Spleen (tissue), 11 donors: ENCODE results near the gene RENBP. TPM values are rescaled to one million over a fixed set of nuclear protein-coding genes. Genes with fewer than 3 reads are reported as not detected.

ENCODE experiments used
- DNase-seq: peaks from one replicate; pipeline ENCODE4 v3.0.0-alpha.2; 2020
- H3K27ac ChIP-seq, 8 donors: fragments of 200-600 bp; sonication (generic) in 7 of 8; 1 replicate in 4 of 8; 2 replicates in 4 of 8; pipeline versions ENCODE4 v1.5.0 to v1.8.0; 2016 to 2021; ENCODE audit warnings: inconsistent platforms in 4 of 8, mild to moderate bottlenecking in 4 of 8, moderate library complexity in 1 of 8
- H3K27me3 ChIP-seq, 7 donors: fragments of 200-600 bp; sonication (generic) in 6 of 7; replicated peaks in 1 of 7; 1 replicate in 4 of 7; 2 replicates in 3 of 7; pipeline versions ENCODE4 v1.5.0 to v1.8.0; 2016 to 2021; ENCODE audit warnings: inconsistent platforms in 3 of 7, mild to moderate bottlenecking in 1 of 7
- H3K36me3 ChIP-seq, 6 donors: fragments of 200-600 bp; sonication (generic) in 5 of 6; 1 replicate in 4 of 6; 2 replicates in 2 of 6; pipeline versions ENCODE4 v1.5.0 to v1.8.0; 2016 to 2021; ENCODE audit warnings: inconsistent platforms in 2 of 6
- H3K4me1 ChIP-seq, 6 donors: fragments of 200-600 bp; sonication (generic) in 5 of 6; 1 replicate in 3 of 6; 2 replicates in 3 of 6; pipeline versions ENCODE4 v1.5.0 to v1.8.0; 2016 to 2021; ENCODE audit warnings: inconsistent platforms in 3 of 6
- H3K4me3 ChIP-seq, 8 donors: fragments of 200-600 bp; sonication (generic) in 7 of 8; 1 replicate in 4 of 8; 2 replicates in 4 of 8; pipeline versions ENCODE4 v1.5.0 to v1.8.0; 2016 to 2021; ENCODE audit warnings: inconsistent platforms in 4 of 8, mild to moderate bottlenecking in 4 of 8, moderate library complexity in 2 of 8
- H3K9me3 ChIP-seq, 8 donors: fragments of 200-600 bp; sonication (generic) in 7 of 8; 1 replicate in 4 of 8; 2 replicates in 4 of 8; pipeline versions ENCODE4 v1.5.0 to v1.8.0; 2016 to 2021; ENCODE audit warnings: inconsistent platforms in 4 of 8
- POLR2A ChIP-seq, 3 donors: fragments of 450-650 bp; IDR thresholded peaks; one replicate each; pipeline ENCODE4 v1.5.1; 2017; ENCODE audit warnings: antibody characterized with exemption in 3 of 3, mild to moderate bottlenecking in 1 of 3
- POLR2AphosphoS5 ChIP-seq, 3 donors: sonication (generic); formaldehyde crosslinking; IDR thresholded peaks; one replicate each; pipeline ENCODE4 v1.5.1; 2017; ENCODE audit warnings: antibody characterized with exemption in 3 of 3
- WGBS, 5 donors: extraction: QIAGEN DNeasy Blood & Tissue Kit in 3 of 5; methylation state at CpG; one replicate each; pipeline versions ENCODE4 v1.1.5 to v1.1.7; 2013 to 2018; 5-methylcytosine and 5-hydroxymethylcytosine counted together
- intact Hi-C: fragments of 100-400 bp; cut with DNase I; formaldehyde crosslinking; loops from one replicate; pipeline ENCODE4 v1.15.0; 2023; ENCODE audit warnings: low total_unique reads
- polyA plus RNA-seq, 3 donors: library from polyadenylated mRNA; stranded (reverse); fragments of 200-250 nt; gene quantifications; one replicate each; pipeline ENCODE4 v1.2.1, GENCODE V29; 2013
- total RNA-seq, 7 donors: library from RNA; depleted of rRNA in 3 of 7; stranded (reverse); fragments of >200 nt in 3 of 7; fragmentation: NEBNext Ultra II Directional in 4 of 7; extraction: Animal tissue kit (Norgen Biotek cat#: 25700) in 4 of 7; gene quantifications; one replicate each; pipeline versions ENCODE4 v1.1.0 to v1.2.1, GENCODE V29; 2016 to 2021
- TF ChIP-seq, protein P1 (sequence below), 11 experiments: fragments of 200-600 bp in 7 of 11; fragments of 450-650 bp in 4 of 11; sonication (generic) in 4 of 11; IDR thresholded peaks in 8 of 11; conservative IDR thresholded peaks in 3 of 11; 1 replicate in 7 of 11; 2 replicates in 4 of 11; pipeline versions ENCODE4 v1.4.0 to v1.8.0; 2016 to 2021; ENCODE audit warnings: antibody characterized with exemption in 11 of 11, inconsistent platforms in 4 of 11, mild to moderate bottlenecking in 1 of 11
- donor health status: healthy with polysubstance abuse.
- donor health status: DM: no; HTN: no; CAD: no; lungs with moderate emphysema.
- donor health status: DM: no; HTN: no; CAD: no.
- donor health status: Bipolar disorder and iron deficiency.
- donor health status: healthy.
- donor health status: DM: no; HTN: no; CAD: no.
- donor health status: DM: yes; HTN: yes; CAD: no.

Gene RENBP
- total and polyA plus RNA-seq, 10 donors = 42.0 to 105 (median 63.5) TPM

GRCh38 chrX:153938226-153938786 is 6.1 kb downstream of the RENBP start:
- Histone ChIP-seq H3K27me3 (peaks cover 0 to 9% (median 0%) of the 10 kb centered on the region in 7 donors), H3K4me3 (no peak overlapping the region), H3K36me3 (peaks cover 0 to 42% (median under 1%) of the 10 kb centered on the region in 6 donors), H3K4me1 (peaks cover 5 to 56% (median 38%) of the 10 kb centered on the region in 6 donors), H3K9me3 (no peaks in the 10 kb centered on the region), H3K27ac (no peak overlapping the region)
- WGBS, 5 donors = 72 to 84% (median 75%) methylated on average over 10 of the region's 10 CpGs
- intact Hi-C loops = no loop called here
- no peak for TF ChIP-seq POLR2A (IDR thresholded peaks at IDR 0.05)
- no peak for TF ChIP-seq POLR2AphosphoS5 (IDR thresholded peaks at IDR 0.05)
- TF ChIP-seq, protein P1, sequence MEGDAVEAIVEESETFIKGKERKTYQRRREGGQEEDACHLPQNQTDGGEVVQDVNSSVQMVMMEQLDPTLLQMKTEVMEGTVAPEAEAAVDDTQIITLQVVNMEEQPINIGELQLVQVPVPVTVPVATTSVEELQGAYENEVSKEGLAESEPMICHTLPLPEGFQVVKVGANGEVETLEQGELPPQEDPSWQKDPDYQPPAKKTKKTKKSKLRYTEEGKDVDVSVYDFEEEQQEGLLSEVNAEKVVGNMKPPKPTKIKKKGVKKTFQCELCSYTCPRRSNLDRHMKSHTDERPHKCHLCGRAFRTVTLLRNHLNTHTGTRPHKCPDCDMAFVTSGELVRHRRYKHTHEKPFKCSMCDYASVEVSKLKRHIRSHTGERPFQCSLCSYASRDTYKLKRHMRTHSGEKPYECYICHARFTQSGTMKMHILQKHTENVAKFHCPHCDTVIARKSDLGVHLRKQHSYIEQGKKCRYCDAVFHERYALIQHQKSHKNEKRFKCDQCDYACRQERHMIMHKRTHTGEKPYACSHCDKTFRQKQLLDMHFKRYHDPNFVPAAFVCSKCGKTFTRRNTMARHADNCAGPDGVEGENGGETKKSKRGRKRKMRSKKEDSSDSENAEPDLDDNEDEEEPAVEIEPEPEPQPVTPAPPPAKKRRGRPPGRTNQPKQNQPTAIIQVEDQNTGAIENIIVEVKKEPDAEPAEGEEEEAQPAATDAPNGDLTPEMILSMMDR (IDR thresholded peaks at IDR 0.05 in 8 of 11, conservative IDR thresholded peaks at IDR 0.05 in 3 of 11) = no peak
- DNase-seq = no peak

DNA sequence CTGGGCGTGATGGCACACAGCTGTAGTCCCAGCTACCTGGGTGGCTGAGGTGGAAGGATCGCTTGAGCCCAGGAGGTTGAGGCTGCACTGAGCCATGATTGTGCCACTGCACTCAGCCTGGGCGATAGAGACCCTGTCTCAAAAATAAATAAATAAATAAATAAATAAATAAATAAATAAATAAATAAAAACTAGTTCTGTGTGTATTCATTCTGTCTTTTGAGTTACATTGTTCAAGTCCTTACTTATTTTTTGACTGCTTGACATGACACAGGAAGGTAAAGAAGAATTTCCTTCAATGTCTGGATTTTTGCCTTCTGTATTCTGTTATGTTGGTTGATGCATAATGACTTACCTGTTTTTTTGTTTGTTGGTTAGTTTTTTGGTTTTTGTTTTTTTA is 7.4 kb downstream of the RENBP start:
- Histone ChIP-seq H3K36me3 (peaks cover 0 to 47% (median 6%) of the 10 kb centered on the region in 6 donors), H3K4me1 (peaks cover 5 to 52% (median 34%) of the 10 kb centered on the region in 6 donors), H3K27ac (no peak overlapping the region), H3K27me3 (peaks cover 0 to 9% (median 0%) of the 10 kb centered on the region in 7 donors), H3K9me3 (no peaks in the 10 kb centered on the region), H3K4me3 (no peak overlapping the region)
- WGBS, 5 donors = 84 to 97% (median 93%) methylated on average over 3 of the region's 3 CpGs
- TF ChIP-seq, protein P1 (IDR thresholded peaks at IDR 0.05 in 8 of 11, conservative IDR thresholded peaks at IDR 0.05 in 3 of 11) = no peak
- no peak for TF ChIP-seq POLR2A (IDR thresholded peaks at IDR 0.05)
- no peak for TF ChIP-seq POLR2AphosphoS5 (IDR thresholded peaks at IDR 0.05)
- no peak for DNase-seq
- intact Hi-C loops = no loop called here

- TF ChIP-seq POLR2AphosphoS5 (IDR thresholded peaks at IDR 0.05) = peak; percentile 6 to 47 (median 40)
- TF ChIP-seq, protein P1 (IDR thresholded peaks at IDR 0.05 in 8 of 11, conservative IDR thresholded peaks at IDR 0.05 in 3 of 11) = no peak
- Histone ChIP-seq H3K4me3 (peak overlapping the region; percentile 12 to 93 (median 67)), H3K36me3 (peaks cover 0 to 60% (median 9%) of the 10 kb centered on the region in 6 donors), H3K4me1 (peaks cover 5 to 55% (median 31%) of the 10 kb centered on the region in 6 donors), H3K9me3 (no peaks in the 10 kb centered on the region), H3K27me3 (peaks cover 0 to 9% (median 0%) of the 10 kb centered on the region in 7 donors), H3K27ac (peak overlapping the region in 6 of 8 donors; percentile 46 to 89 (median 80))
- intact Hi-C loops = no loop called here
- 17 to 53% (median 32%) methylated on average over 11 to 31 of the region's 32 CpGs for WGBS, 5 donors
- DNase-seq = no peak
Measured at GRCh38 chrX:153935326-153935851, 9.1 kb downstream of the RENBP start.

DNA sequence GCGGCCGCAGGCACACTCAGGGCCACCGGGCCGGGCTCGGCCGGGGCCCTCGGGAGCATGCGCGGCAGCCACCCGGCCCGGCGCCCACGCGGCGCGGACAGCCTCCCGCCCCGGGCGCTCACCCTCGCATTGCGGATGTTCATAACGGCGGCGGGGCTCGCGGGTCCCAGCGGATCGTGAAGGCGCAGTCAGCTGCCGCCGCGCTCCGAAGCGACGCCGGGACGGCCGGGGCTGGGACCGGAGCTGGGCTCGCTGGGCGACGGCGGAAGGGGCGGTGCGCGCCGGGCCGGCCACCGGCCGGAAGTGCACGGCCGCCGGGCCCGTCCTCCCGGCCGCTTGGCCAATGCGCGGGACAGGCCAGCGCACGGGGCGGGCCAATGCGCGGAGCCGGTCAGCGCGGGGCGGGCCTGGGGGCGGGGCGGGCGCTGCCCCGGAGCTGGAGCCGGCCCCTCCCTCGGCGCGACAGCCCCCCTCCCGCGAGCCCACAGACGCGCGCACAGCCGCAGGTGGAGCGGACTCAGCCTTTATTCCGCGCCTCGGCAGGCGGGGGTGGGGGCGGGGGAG is 9.6 kb downstream of the RENBP start, which contains the start of gene NAA10:
Gene NAA10 (minus strand): TSS at position 276 of the 564 bp plus-strand sequence. CDS start 133 bp downstream, at position 143.
- DNase-seq = peak; percentile 91
- 0 to 13% (median 0%) methylated on average over 11 to 84 of the region's 87 CpGs for WGBS, 5 donors
- H3K4me1 ChIP-seq = peaks cover 5 to 55% (median 31%) of the 10 kb centered on the region in 6 donors
- no peaks in the 10 kb centered on the region for H3K9me3 ChIP-seq
- intact Hi-C loops = no loop called here
- peak within 1 kb of the TSS; percentile 49 to 93 (median 67) for H3K4me3 ChIP-seq
- H3K36me3 ChIP-seq = peaks cover 0 to 60% (median 9%) of the 10 kb centered on the region in 6 donors
- peaks cover 0 to 9% (median 0%) of the 10 kb centered on the region in 7 donors for H3K27me3 ChIP-seq
- peak within 1 kb of the TSS in 7 of 8 donors; percentile 46 to 89 (median 78) for H3K27ac ChIP-seq
- TF ChIP-seq, protein P1 (IDR thresholded peaks at IDR 0.05 in 8 of 11, conservative IDR thresholded peaks at IDR 0.05 in 3 of 11) = no peak
- TF ChIP-seq POLR2AphosphoS5 (IDR thresholded peaks at IDR 0.05) = peak; percentile 60 to 69 (median 61)
- peak in 1 of 3 donors; percentile 27 for TF ChIP-seq POLR2A (IDR thresholded peaks at IDR 0.05)
